GM21447 (cell line): ENCODE measurements around the gene USP6NL.

Source experiments
- ATAC-seq: cut with Tn5 transposase; IDR thresholded peaks from one replicate; pipeline ENCODE4 v1.9.1; 2021; ENCODE audit not compliant: unreplicated experiment

The USP6NL gene

GRCh38 chr10:11483201-11484148, 128.0 kb downstream of the USP6NL start:
- no peak for ATAC-seq

DNA sequence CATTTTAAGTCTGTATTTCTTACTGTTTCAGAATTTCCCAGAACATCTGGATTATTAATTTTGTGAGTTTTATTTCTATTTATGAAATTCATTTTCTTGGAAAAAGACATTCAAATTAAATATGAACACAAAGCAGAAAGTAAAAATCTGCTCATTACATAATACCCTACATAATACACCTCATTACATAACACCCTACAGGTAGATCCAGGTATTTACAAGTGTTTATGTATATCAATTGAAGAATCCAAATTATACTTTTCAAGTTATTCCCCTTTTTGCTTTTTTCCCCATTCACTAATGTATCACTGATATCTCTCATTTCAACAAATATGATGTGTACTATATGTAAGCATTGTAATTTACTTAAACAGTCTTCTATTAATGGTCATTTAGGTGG, 129.1 kb downstream of the USP6NL start:
- no peak for ATAC-seq

DNA sequence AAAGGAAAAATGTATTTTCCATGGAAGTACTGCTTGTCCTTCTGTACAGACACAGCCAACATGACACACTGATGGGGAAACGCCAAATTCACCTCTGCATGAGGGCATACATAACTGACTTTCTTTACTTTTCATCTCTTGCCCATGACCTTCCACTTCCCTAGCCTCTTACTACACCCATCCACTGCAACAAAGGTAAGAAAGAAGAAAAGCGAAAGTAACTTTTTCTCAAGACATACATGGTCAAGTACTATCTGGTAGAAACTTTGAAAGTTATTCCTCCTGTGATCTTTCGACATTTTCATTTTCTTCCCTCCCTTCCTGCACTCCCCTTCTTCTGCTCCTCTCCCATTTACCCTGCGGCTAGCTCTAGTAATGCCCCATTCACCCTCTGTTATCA, 130.8 kb downstream of the USP6NL start:
- ATAC-seq: no peak

DNA sequence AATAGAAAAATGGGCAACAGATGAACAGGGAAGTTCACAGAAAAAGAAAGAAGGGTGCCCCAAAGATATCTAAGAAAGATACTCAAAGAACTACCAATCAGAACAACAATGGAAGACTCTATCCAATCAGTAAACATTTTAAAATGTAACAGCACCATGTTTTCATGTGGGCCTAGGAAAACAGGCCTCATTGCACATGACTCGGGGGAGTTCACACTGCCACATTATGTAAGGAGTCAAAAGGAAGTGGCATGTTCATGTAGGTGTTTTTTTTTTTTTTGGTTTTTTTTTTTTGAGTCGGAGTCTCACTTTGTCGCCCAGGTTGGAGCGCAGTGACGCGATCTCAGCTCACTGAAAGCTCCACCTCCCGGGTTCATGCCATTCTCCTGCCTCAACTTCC, 132.2 kb downstream of the USP6NL start:
- no peak for ATAC-seq

GRCh38 chr10:11478807-11479206, 132.6 kb downstream of the USP6NL start:
- no peak for ATAC-seq

GRCh38 chr10:11475831-11476434, 135.5 kb downstream of the USP6NL start:
- no peak for ATAC-seq

GRCh38 chr10:11473128-11473760, 138.2 kb downstream of the USP6NL start:
- ATAC-seq: no peak

DNA sequence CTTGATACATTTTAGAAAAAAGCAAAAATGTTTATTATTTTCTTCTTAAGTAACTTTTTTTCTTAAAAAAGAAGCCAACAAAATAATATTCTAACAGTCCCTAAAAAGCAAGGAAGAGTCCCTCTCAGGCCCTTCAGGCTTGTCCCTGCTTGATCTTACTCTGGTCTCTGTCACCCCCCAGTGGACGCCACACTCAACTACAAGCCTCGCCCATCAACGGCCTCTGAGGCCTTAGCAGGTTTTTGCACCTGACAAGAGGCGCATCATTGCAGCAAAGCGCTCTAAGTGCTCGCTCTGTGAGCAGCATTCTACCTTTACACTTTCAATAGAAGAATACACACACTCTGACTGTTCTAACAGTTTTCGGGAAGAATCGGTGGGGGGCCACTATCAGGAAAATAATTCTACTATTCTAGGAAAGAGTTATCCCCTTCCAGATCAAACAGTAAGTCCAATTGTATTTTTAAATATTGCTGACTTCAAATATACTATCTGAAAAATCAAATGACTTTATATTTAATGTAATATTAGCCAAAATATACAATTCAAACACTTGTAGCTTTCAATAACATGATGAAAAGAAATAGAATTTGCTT, 139.2 kb downstream of the USP6NL start:
- ATAC-seq: peak; percentile 77

- no peak for ATAC-seq
Observed at GRCh38 chr10:11469575-11470391, 141.7 kb downstream of the USP6NL start.

- no peak for ATAC-seq
Observed at GRCh38 chr10:11468126-11468742, 143.2 kb downstream of the USP6NL start.

GRCh38 chr10:11465406-11465805, 146.0 kb downstream of the USP6NL start:
- ATAC-seq: no peak

DNA sequence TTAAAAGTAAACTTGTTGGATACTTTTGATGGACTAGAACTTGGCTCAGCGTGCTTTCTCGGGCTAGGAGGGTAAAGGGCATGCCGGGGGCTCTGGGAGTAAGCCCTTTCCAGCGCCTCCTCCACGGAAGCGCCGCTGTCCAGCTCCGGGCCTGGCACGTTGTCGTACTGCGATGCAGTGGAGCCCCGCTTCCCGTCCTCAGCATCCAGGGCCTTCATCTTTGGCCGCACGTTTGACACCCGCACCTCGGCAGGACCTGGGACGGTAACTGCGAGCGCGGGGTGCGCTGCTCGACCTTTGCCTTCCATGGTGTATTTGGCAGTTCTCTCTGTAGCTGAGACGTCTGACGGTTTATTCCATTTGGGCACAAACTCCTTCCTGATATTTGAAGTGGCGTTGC, 148.3 kb downstream of the USP6NL start:
- ATAC-seq: no peak

- no peak for ATAC-seq
Observed at GRCh38 chr10:11462071-11462470, 149.4 kb downstream of the USP6NL start.

DNA sequence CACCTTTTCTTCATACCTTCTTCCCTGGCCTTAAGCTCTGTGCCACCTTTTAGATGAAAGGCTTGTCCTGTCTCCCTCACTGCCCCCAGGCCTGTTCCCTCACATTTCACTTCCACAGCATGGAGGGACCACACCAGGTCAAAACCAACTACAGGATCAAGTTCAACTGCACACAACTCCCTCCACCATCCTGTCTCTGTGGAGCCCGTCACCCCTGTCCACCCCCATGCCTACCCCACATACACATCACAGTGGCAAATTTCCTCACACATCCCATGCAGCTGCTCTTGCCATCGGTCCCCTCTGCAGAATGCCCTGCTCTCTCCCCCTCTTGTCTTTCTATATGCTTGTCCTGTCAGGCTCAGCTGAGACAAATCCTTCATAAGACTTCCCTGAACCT, 154.1 kb downstream of the USP6NL start:
- no peak for ATAC-seq

- ATAC-seq: no peak
Observed at GRCh38 chr10:11454958-11455566, 156.4 kb downstream of the USP6NL start.

GRCh38 chr10:11454160-11454559, 157.3 kb downstream of the USP6NL start:
- no peak for ATAC-seq

- ATAC-seq: no peak
Observed at GRCh38 chr10:11451640-11452260, 159.7 kb downstream of the USP6NL start.

DNA sequence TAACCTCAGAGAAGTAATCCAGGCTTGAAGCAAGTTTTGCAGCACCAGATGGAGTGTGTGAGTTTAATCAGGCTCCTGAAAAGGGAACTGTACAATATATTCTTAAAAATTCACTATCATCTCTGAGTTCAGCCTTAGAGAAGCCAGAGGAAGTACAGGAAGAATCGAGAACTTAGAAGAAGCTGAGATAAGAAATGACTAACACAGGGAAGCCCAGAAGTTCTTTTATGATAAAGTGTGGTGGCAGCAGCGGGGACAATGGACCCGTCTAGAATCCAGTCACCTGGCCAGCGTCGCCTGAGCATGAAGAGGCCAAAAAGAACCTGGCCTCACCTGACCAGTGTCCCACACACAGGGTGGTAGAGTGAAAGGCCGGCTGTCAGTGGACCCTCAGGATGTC, 161.0 kb downstream of the USP6NL start:
- ATAC-seq: no peak

GRCh38 chr10:11449761-11450160, 161.7 kb downstream of the USP6NL start:
- no peak for ATAC-seq
